Smooth muscle cell (in vitro differentiated cells): ENCODE data around the gene RAB17. TPM values are rescaled to one million over a fixed set of nuclear protein-coding genes. Genes with fewer than 3 reads are reported as not detected.

Source experiments
- DNase-seq: peaks from one replicate; lab custom pipeline; 2025; ENCODE audit not compliant: unreplicated experiment; lab: John Stamatoyannopoulos, UW
- H2AFZ ChIP-seq: fragments of 200-600 bp; sonication (generic); 2 replicates; pipeline ENCODE4 v1.6.0; 2016; ENCODE audit warnings: antibody characterized with exemption, low read depth, mild to moderate bottlenecking
- H3F3A ChIP-seq: fragments of 200-600 bp; sonication (generic); 2 replicates; pipeline ENCODE4 v1.6.0; 2017; ENCODE audit warnings: antibody characterized with exemption, low read depth
- H3K27ac ChIP-seq: fragments of 200-600 bp; sonication (generic); 2 replicates; pipeline ENCODE4 v1.5.1; 2016; ENCODE audit warnings: low read depth, mild to moderate bottlenecking
- H3K27me3 ChIP-seq: fragments of 200-600 bp; sonication (generic); 2 replicates; pipeline ENCODE4 v1.6.1; 2016; ENCODE audit warnings: low read depth, mild to moderate bottlenecking
- H3K36me3 ChIP-seq: fragments of 200-600 bp; sonication (generic); 2 replicates; pipeline ENCODE4 v1.5.1; 2016; ENCODE audit warnings: low read depth
- H3K4me1 ChIP-seq: fragments of 200-600 bp; sonication (generic); 2 replicates; pipeline ENCODE4 v1.5.1; 2016; ENCODE audit warnings: low read depth
- H3K4me2 ChIP-seq: fragments of 200-600 bp; sonication (generic); 2 replicates; pipeline ENCODE4 v1.6.0; 2016; ENCODE audit warnings: mild to moderate bottlenecking
- H3K4me3 ChIP-seq: fragments of 200-600 bp; sonication (generic); 2 replicates; pipeline ENCODE4 v1.5.1; 2016; ENCODE audit warnings: mild to moderate bottlenecking
- H3K79me2 ChIP-seq: fragments of 200-600 bp; sonication (generic); 2 replicates; pipeline ENCODE4 v1.6.0; 2016; ENCODE audit warnings: low read depth, mild to moderate bottlenecking
- H3K9ac ChIP-seq: fragments of 200-600 bp; sonication (generic); 2 replicates; pipeline ENCODE4 v1.6.0; 2016; ENCODE audit warnings: low read depth
- H3K9me3 ChIP-seq: fragments of 200-600 bp; sonication (generic); replicated peaks from 2 replicates; pipeline ENCODE4 v1.5.1; 2016; ENCODE audit warnings: low read depth
- H4K20me1 ChIP-seq: fragments of 200-600 bp; sonication (generic); 2 replicates; pipeline ENCODE4 v1.6.0; 2016; ENCODE audit warnings: low read depth
- WGBS: methylation state at CpG from one replicate; pipeline ENCODE4 v1.1.7; 2016; ENCODE audit warnings: low lambda C conversion rate; 5-methylcytosine and 5-hydroxymethylcytosine counted together
- polyA plus RNA-seq: library from polyadenylated mRNA; unstranded; fragments of >200 nt; fragmentation: Nextera tagmentation; extraction: Ambion mirVana; gene quantifications from 2 replicates; pipeline ENCODE4 v1.2.1, GENCODE V29; 2016
- total RNA-seq: library from RNA; depleted of rRNA; stranded (reverse); fragments of >200 nt; gene quantifications from 2 replicates; pipeline ENCODE4 v1.2.3, GENCODE V29; 2014
- TF ChIP-seq, protein P1 (sequence below): fragments of 200-600 bp; sonication (generic); IDR thresholded peaks from 2 replicates; pipeline ENCODE4 v1.5.1; 2017; ENCODE audit warnings: borderline replicate concordance, mild to moderate bottlenecking, antibody characterized with exemption; ENCODE audit not compliant: insufficient read depth, poor library complexity, severe bottlenecking

The RAB17 gene
- total and polyA plus RNA-seq, 2 experiments from 2014 or later: 0.69 to 1.4 TPM

DNA sequence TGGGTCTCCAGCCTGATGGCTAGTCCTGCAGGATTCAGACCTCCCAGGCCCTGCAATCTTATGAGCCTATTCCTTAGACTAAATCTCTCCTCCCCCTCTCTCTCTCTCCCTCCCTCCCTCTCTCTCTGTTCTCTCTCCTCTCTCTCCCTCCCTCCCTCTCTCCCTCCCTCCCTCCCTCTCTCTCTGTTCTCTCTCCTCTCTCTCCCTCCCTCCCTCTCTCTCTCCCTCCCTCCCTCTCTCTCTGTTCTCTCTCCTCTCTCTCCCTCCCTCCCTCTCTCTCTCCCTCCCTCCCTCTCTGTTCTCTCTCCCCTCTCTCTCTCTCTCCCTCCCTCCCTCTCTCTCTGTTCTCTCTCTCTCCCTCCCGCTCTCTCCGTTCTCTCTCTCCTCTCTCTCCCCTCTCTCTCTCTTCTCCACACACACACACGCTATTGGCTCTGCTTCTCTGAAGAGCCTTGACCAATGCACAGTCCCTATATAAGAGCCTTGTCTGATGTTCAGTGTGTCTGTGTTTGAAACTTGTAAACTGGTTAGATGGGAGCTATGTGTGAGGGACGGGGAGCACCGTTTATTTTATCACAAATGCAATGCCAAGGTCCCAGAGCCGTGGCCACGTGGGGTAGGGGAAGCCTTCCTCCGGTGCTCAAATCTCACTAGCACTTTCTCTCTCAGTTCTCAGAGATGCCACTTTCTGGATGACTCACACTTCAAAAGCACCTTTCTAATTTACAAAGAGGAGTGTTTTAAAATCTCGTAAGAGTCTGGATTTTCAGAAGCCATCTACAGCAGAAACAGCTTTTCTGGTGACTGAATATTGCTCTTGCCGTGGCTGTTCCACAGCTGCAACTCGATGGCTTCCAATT lies 33.5 kb downstream of the RAB17 start:
- Histone ChIP-seq H3K4me2 (no peak overlapping the region), H2AFZ (no peak overlapping the region), H3K36me3 (peaks cover 17% of the 10 kb centered on the region), H3K79me2 (no peaks in the 10 kb centered on the region), H3K27ac (no peak overlapping the region), H3K27me3 (no peaks in the 10 kb centered on the region), H3F3A (no peaks in the 10 kb centered on the region), H3K4me3 (no peak overlapping the region), H3K4me1 (no peaks in the 10 kb centered on the region), H3K9me3 (peaks cover 7% of the 10 kb centered on the region), H4K20me1 (no peaks in the 10 kb centered on the region), H3K9ac (no peak overlapping the region)
- no peak for DNase-seq
- TF ChIP-seq, protein P1, sequence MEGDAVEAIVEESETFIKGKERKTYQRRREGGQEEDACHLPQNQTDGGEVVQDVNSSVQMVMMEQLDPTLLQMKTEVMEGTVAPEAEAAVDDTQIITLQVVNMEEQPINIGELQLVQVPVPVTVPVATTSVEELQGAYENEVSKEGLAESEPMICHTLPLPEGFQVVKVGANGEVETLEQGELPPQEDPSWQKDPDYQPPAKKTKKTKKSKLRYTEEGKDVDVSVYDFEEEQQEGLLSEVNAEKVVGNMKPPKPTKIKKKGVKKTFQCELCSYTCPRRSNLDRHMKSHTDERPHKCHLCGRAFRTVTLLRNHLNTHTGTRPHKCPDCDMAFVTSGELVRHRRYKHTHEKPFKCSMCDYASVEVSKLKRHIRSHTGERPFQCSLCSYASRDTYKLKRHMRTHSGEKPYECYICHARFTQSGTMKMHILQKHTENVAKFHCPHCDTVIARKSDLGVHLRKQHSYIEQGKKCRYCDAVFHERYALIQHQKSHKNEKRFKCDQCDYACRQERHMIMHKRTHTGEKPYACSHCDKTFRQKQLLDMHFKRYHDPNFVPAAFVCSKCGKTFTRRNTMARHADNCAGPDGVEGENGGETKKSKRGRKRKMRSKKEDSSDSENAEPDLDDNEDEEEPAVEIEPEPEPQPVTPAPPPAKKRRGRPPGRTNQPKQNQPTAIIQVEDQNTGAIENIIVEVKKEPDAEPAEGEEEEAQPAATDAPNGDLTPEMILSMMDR: no peak
- 58% methylated on average over 10 of the region's 11 CpGs for WGBS

DNA sequence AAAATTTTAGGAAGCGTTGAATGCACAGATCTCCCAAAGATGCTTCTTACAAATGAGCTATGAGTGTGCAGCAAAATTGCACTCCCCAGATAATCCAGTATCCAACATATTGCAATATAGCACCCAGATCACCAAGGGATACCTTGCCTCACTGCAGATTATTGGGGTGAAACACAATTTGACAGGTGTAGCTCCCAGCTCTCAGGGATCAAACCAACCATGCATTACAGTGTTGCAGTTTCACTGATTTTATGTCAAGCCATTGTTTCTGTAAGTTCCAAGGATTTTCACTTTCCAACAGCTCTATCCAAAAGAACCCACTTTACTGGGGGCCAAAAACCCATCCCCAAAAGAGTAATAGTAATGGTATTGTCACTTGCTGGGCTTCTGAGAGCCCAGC lies 35.0 kb downstream of the RAB17 start:
- 96% methylated on average over 1 of the region's 1 CpG for WGBS
- no peaks in the 10 kb centered on the region for H3K4me1 ChIP-seq
- no peaks in the 10 kb centered on the region for H3K79me2 ChIP-seq
- no peaks in the 10 kb centered on the region for H4K20me1 ChIP-seq
- TF ChIP-seq, protein P1: no peak
- no peak overlapping the region for H3K27ac ChIP-seq
- DNase-seq: no peak
- no peak overlapping the region for H3K4me3 ChIP-seq
- peaks cover 7% of the 10 kb centered on the region for H3K9me3 ChIP-seq
- no peak overlapping the region for H3K4me2 ChIP-seq
- H3K27me3 ChIP-seq: no peaks in the 10 kb centered on the region
- no peak overlapping the region for H2AFZ ChIP-seq
- H3K9ac ChIP-seq: no peak overlapping the region
- H3K36me3 ChIP-seq: peaks cover 17% of the 10 kb centered on the region
- no peaks in the 10 kb centered on the region for H3F3A ChIP-seq

DNA sequence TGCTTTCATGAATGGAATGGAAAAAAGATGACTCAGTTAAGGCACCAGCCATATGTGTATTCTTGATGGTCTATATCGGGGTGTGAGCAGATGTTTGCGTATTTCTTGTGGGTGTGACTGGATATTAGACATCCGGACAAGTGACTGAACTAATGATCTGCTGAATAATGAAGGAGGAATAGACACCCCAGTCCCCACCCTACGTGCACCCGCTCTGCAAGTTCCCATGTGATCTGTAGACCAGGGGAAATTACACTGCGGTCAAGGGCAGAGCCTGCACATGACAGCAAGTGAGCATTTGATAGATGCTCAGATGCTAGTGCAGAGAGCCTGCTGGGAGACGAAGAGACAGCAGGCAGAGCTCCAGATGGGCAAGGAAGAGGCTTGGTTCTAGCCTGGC lies 36.6 kb downstream of the RAB17 start:
- no peaks in the 10 kb centered on the region for H3K79me2 ChIP-seq
- H3K4me2 ChIP-seq: no peak overlapping the region
- no peaks in the 10 kb centered on the region for H3F3A ChIP-seq
- H3K4me3 ChIP-seq: no peak overlapping the region
- no peak overlapping the region for H3K9ac ChIP-seq
- H3K4me1 ChIP-seq: no peaks in the 10 kb centered on the region
- 84% methylated on average over 7 of the region's 7 CpGs for WGBS
- no peaks in the 10 kb centered on the region for H3K27me3 ChIP-seq
- no peak overlapping the region for H3K27ac ChIP-seq
- no peak for DNase-seq
- H3K36me3 ChIP-seq: peaks cover 17% of the 10 kb centered on the region
- H4K20me1 ChIP-seq: no peaks in the 10 kb centered on the region
- H3K9me3 ChIP-seq: peaks cover 7% of the 10 kb centered on the region
- no peak overlapping the region for H2AFZ ChIP-seq
- TF ChIP-seq, protein P1: no peak

DNA sequence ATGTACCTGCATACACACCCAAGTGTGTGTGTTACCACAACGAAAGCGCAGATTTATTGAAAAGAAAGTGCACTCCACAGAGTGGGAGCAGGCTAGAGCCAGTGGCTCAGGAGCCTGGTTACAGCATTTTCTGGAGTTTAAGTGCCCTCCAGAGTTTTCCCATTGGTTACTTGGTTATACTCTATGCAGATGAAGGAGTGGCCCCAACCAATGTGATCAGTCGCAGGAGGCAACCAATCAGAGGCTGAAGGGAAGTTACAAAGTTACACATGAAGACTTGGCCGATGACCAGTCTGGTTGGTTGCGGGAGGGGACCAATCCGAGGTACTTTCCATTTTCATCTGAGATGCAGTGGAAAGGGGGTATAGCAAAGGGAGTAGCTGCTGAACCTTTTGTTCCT lies 37.6 kb downstream of the RAB17 start:
- H3K79me2 ChIP-seq: no peaks in the 10 kb centered on the region
- no peaks in the 10 kb centered on the region for H3F3A ChIP-seq
- no peak overlapping the region for H2AFZ ChIP-seq
- peaks cover 17% of the 10 kb centered on the region for H3K36me3 ChIP-seq
- no peaks in the 10 kb centered on the region for H4K20me1 ChIP-seq
- no peak for DNase-seq
- no peak overlapping the region for H3K9ac ChIP-seq
- no peaks in the 10 kb centered on the region for H3K4me1 ChIP-seq
- 80% methylated on average over 6 of the region's 6 CpGs for WGBS
- TF ChIP-seq, protein P1: no peak
- peaks cover 7% of the 10 kb centered on the region for H3K9me3 ChIP-seq
- H3K27ac ChIP-seq: no peak overlapping the region
- no peak overlapping the region for H3K4me2 ChIP-seq
- no peaks in the 10 kb centered on the region for H3K27me3 ChIP-seq
- H3K4me3 ChIP-seq: no peak overlapping the region
